Esophagus muscularis mucosa (tissue), 4 donors: Measurements from ENCODE around the gene WDFY4.

Experiments
- EP300 ChIP-seq: sonication (generic); formaldehyde crosslinking; IDR thresholded peaks from one replicate; pipeline ENCODE4 v1.6.1; 2017; ENCODE audit warnings: antibody characterized with exemption
- POLR2A ChIP-seq: fragments of 450-650 bp; IDR thresholded peaks from one replicate; pipeline ENCODE4 v1.6.1; 2017; ENCODE audit warnings: antibody characterized with exemption, moderate library complexity, mild to moderate bottlenecking, low read depth
- POLR2AphosphoS5 ChIP-seq, 2 donors: sonication (generic); formaldehyde crosslinking; IDR thresholded peaks; one replicate each; pipeline ENCODE4 v1.6.1; 2017; ENCODE audit warnings: antibody characterized with exemption in 2 of 2
- TF ChIP-seq, protein P1 (sequence below), 3 experiments: fragments of 200-600 bp in 2 of 3; fragments of 450-650 bp in 1 of 3; sonication (generic) in 2 of 3; IDR thresholded peaks; one replicate each; pipeline ENCODE4 v1.5.1; 2017 to 2019; ENCODE audit warnings: antibody characterized with exemption in 3 of 3, mild to moderate bottlenecking in 2 of 3, moderate library complexity in 1 of 3

DNA sequence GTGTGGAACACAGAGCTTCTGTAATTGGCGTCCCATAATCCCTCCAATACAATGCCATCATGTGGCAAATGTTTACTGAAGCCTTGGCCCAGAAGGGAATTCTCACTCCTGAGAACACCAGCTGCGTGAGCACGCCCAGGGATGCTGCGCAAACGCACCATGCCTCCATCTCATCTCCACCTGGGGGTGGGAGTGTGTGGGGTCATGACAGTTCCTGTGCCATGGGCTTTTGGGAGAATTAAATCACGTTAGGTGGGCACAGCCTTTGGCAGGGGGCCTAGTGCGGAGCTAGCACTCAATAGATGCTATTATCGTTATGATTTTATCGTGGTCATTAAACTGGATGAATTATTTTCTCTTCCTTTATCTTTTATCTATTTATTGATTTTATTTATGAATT is 15.8 kb downstream of the WDFY4 start:
- TF ChIP-seq, protein P1, sequence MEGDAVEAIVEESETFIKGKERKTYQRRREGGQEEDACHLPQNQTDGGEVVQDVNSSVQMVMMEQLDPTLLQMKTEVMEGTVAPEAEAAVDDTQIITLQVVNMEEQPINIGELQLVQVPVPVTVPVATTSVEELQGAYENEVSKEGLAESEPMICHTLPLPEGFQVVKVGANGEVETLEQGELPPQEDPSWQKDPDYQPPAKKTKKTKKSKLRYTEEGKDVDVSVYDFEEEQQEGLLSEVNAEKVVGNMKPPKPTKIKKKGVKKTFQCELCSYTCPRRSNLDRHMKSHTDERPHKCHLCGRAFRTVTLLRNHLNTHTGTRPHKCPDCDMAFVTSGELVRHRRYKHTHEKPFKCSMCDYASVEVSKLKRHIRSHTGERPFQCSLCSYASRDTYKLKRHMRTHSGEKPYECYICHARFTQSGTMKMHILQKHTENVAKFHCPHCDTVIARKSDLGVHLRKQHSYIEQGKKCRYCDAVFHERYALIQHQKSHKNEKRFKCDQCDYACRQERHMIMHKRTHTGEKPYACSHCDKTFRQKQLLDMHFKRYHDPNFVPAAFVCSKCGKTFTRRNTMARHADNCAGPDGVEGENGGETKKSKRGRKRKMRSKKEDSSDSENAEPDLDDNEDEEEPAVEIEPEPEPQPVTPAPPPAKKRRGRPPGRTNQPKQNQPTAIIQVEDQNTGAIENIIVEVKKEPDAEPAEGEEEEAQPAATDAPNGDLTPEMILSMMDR (IDR thresholded peaks at IDR 0.05) = no peak
- TF ChIP-seq POLR2A = no peak
- no peak for TF ChIP-seq POLR2AphosphoS5 (IDR thresholded peaks at IDR 0.05)
- no peak for TF ChIP-seq EP300
